ENCODE data around the gene ZNF469.

ZNF469 gene

DNA sequence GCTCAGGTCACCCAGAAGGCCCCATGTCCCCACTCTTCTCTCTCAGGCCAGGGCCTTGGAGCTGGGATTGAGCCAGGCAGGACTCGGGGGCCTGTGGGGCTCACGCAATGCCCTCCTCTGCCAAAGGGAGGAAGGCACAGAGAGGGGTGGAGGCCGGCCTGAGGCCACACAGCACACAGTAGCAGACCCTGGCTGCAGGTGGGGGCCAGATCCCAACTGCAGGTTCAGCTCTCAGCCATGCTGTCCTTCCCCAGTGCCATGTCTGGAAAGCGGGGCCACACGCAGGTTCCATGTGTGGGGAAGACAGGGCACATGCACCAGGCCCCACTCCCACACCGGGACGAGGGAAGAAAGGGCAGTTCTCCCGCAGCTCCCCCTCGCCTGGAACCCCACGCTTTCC is 37.0 kb downstream of the ZNF469 start:
- TF ChIP-seq, protein P1, sequence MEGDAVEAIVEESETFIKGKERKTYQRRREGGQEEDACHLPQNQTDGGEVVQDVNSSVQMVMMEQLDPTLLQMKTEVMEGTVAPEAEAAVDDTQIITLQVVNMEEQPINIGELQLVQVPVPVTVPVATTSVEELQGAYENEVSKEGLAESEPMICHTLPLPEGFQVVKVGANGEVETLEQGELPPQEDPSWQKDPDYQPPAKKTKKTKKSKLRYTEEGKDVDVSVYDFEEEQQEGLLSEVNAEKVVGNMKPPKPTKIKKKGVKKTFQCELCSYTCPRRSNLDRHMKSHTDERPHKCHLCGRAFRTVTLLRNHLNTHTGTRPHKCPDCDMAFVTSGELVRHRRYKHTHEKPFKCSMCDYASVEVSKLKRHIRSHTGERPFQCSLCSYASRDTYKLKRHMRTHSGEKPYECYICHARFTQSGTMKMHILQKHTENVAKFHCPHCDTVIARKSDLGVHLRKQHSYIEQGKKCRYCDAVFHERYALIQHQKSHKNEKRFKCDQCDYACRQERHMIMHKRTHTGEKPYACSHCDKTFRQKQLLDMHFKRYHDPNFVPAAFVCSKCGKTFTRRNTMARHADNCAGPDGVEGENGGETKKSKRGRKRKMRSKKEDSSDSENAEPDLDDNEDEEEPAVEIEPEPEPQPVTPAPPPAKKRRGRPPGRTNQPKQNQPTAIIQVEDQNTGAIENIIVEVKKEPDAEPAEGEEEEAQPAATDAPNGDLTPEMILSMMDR (IDR thresholded peaks at IDR 0.05; ENCODE audit: control insufficient read depth, insufficient read depth, low read depth, low read length, missing control alignments), result no peak
- DNase-seq (ENCODE audit: low read depth), result no peak
- H3K4me3 ChIP-seq (ENCODE audit: control insufficient read depth, low read depth, low read length), result no peak overlapping the region

DNA sequence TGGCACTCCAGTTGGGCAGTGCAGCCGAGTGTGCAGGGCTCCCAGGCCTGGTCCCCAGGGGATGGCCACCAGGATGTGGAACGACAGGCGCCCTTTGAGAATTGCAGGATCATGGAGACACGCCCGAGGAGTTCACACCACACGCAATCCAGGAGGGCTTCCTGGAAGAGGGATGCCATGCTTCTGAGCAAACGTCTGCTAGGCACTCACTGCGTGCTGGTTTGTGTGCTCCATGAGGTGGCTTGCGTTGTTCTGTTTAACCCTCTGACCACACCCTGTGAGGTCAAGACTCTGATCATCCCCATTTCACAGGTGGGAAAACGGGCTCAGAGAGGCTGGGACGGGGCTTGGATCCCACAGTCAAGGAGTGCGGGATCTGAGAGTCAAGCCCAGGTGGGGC is 37.7 kb downstream of the ZNF469 start:
- no peak for DNase-seq (ENCODE audit: low read depth)
- TF ChIP-seq, protein P1 (IDR thresholded peaks at IDR 0.05; ENCODE audit: control insufficient read depth, insufficient read depth, low read depth, low read length, missing control alignments), result no peak
- H3K4me3 ChIP-seq (ENCODE audit: control insufficient read depth, low read depth, low read length), result no peak overlapping the region

DNA sequence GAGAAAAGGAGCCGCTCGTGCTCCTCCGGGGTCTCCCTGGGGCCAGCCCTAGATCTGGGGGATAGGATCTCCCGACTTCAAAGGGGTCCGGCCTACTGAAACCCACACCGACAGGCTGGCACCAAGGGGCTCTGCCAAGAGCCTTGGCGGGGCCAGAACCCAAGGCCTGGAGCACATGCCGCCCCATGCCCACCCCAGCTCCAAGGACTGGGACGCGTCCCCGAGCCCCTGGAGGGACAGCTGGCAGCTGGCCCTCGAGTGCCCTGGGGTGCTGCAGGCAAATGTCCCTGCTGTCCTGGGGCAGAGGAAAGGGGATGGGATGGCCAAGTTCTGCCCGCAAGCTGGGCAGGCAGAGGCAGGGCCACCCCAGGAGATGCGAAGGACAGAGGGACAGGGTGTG is 38.5 kb downstream of the ZNF469 start:
- DNase-seq (ENCODE audit: low read depth), result no peak
- TF ChIP-seq, protein P1 (IDR thresholded peaks at IDR 0.05; ENCODE audit: control insufficient read depth, insufficient read depth, low read depth, low read length, missing control alignments), result no peak

DNA sequence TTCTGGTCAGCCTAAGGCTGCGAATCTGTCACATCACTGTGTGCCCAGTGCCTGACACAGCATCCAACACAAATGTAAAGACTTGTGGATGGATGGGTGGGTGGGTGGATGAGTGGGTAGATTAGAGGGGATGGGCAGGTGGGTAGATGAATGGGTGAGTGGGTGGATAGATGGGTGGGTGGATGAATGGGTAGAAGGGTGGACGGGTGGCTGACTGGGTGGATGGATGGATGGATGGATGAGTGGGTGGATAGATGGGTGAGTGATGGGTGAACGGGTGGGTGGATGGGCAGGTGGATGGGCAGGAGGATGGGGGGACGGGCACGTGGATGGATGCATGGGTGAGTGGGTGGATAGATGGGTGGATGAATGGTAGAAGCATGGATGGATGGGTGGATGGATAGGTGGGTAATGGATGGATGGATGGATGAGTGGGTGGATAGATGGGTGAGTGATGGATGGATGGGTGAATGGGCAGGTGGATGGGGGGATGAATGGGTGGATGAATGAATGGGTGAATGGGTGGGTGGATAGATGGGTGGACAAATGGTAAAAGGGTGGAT is 39.2 kb downstream of the ZNF469 start:
- no peak overlapping the region for H3K4me3 ChIP-seq (ENCODE audit: control insufficient read depth, low read depth, low read length)
- TF ChIP-seq, protein P1 (IDR thresholded peaks at IDR 0.05; ENCODE audit: control insufficient read depth, insufficient read depth, low read depth, low read length, missing control alignments), result no peak
- no peak for DNase-seq (ENCODE audit: low read depth)

More for the DNA sequence above, 38.5 kb downstream of the ZNF469 start:
- H3K4me3 ChIP-seq (ENCODE audit: control insufficient read depth, low read depth, low read length), result no peak overlapping the region

DNA sequence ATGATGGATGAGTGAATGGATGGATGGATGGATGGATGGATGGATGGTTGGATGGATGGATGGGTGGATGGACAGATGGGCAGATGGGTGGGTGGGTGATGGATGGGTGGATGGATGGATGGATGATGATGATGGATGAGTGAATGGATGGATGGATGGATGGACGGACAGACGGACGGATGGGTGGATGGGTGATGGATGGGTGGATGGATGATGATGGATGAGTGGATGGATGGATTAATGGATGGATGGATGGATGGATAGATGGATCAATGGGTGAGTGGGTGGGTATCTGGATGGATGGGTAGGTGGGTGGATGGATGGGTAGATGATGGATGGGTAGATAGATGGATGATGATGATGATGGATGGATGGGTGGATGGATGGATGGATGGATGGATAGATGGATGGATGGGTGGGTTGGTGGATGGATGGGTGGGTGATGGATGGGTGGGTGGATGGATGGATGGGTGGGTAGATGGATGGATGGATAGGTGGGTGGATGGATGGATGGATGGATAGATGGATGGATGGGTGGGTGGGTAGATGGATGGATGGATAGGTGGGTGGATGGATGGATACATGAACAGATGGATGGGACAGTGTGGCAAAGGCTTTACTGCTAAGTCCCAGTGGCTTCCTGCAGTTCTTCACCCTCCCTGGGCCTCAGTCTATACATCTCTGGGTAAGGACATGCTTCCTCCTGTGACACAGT is 40.1 kb downstream of the ZNF469 start:
- DNase-seq (ENCODE audit: low read depth), result no peak
- TF ChIP-seq, protein P1 (IDR thresholded peaks at IDR 0.05; ENCODE audit: control insufficient read depth, insufficient read depth, low read depth, low read length, missing control alignments), result no peak
- H3K4me3 ChIP-seq (ENCODE audit: control insufficient read depth, low read depth, low read length), result no peak overlapping the region

DNA sequence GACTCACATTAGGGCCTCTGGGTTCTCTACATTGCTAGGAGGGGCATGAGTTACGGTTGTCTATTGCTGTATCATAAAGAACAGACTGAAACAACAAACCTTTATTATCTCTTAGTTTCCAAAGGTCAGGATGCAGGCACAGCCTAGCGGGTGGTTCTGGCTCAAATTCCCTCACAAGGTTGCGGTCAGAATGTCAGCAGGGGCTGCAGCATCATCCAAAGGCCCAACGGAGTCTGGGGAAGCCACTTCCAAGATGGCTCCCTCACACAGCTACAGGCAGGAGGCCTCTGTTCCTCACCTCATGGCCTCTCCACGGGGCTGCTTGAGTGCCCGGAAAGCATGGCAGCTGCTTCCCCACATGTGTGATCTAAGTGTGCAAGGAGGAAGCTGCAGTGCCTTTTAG is 40.7 kb downstream of the ZNF469 start:
- no peak overlapping the region for H3K4me3 ChIP-seq (ENCODE audit: control insufficient read depth, low read depth, low read length)
- TF ChIP-seq, protein P1 (IDR thresholded peaks at IDR 0.05; ENCODE audit: control insufficient read depth, insufficient read depth, low read depth, low read length, missing control alignments), result no peak
- DNase-seq (ENCODE audit: low read depth), result no peak
